HCT116 (cell line): ENCODE measurements around the gene TMEM89. TPM values are rescaled to one million over a fixed set of nuclear protein-coding genes. Genes with fewer than 3 reads are reported as not detected.

Experiments
- ATAC-seq: fragments of 200-7000 bp; cut with Tn5 transposase; 2 replicates; pipeline ENCODE4 v1.9.1; 2020; ENCODE audit warnings: mild to moderate bottlenecking, moderate library complexity
- BruUV-seq: library from RNA; stranded (reverse); fragments of 400-500 nt; replicated peaks from 2 replicates; lab custom pipeline; 2021; lab: Mats Ljungman, UMichigan
- CTCF ChIA-PET: fragments of 300-600 bp; sonication (Branson Sonifier 250); formaldehyde crosslinking; loops from one replicate; lab custom pipeline; 2021; ENCODE audit warnings: antibody characterized with exemption; lab: Charles Lee
- POLR2A ChIA-PET: fragments of 300-600, 350-600 bp; sonication (Branson Sonifier 250); formaldehyde crosslinking; loops from one replicate; lab custom pipeline; 2021; ENCODE audit warnings: antibody characterized with exemption; lab: Charles Lee
- RAD21 ChIA-PET, 2 experiments: fragments of 300-600 bp; sonication (Branson Sonifier 250); formaldehyde crosslinking; loops; one replicate each; lab custom pipeline; 2023; ENCODE audit warnings: low total read pairs in 2 of 2; ENCODE audit not compliant: uncharacterized antibody in 2 of 2, unreplicated experiment in 2 of 2, low non-redundant PET in 1 of 2; lab: Charles Lee
- DNase-seq: peaks from one replicate; pipeline ENCODE4 v3.0.0-alpha.2; 2010; ENCODE audit warnings: low read depth, low spot score
- H2AFZ ChIP-seq: fragments of 200-600 bp; shearing (Covaris generic), sonication (generic); 2 replicates; pipeline ENCODE4 v1.6.1; 2017; ENCODE audit warnings: low read depth, mixed run types, mixed read lengths, antibody characterized with exemption, low read length; ENCODE audit not compliant: poor library complexity, severe bottlenecking
- H3K27ac ChIP-seq: 2 replicates; pipeline ENCODE4 v1.5.1; 2012; ENCODE audit warnings: low read depth, low read length
- H3K27me3 ChIP-seq: fragments of 200-600 bp; sonication (generic); 2 replicates; pipeline ENCODE4 v1.6.1; 2016; ENCODE audit warnings: mixed run types, low read length, mixed read lengths; ENCODE audit not compliant: insufficient read depth
- H3K36me3 ChIP-seq, 2 experiments: fragments of 200-500 bp in 1 of 2; fragments of 200-600 bp in 1 of 2; sonication (Bioruptor generic) in 1 of 2; sonication (generic) in 1 of 2; 2 replicates each; pipeline versions ENCODE4 v1.5.1 to v1.6.1; 2014 to 2016; ENCODE audit warnings: low read length in 2 of 2, inconsistent platforms in 1 of 2, mixed read lengths in 1 of 2, mixed run types in 1 of 2; ENCODE audit not compliant: insufficient read depth in 2 of 2, control insufficient read depth in 1 of 2
- H3K4me1 ChIP-seq, 2 experiments: fragments of 200-600 bp in 1 of 2; sonication (generic) in 1 of 2; 2 replicates each; pipeline versions ENCODE4 v1.5.1 to v1.6.1; 2012 to 2017; ENCODE audit warnings: low read length in 2 of 2, inconsistent platforms in 1 of 2, mild to moderate bottlenecking in 1 of 2, mixed read lengths in 1 of 2, mixed run types in 1 of 2, moderate library complexity in 1 of 2; ENCODE audit not compliant: insufficient read depth in 2 of 2, control insufficient read depth in 1 of 2
- H3K4me2 ChIP-seq: fragments of 200-600 bp; sonication (generic); 2 replicates; pipeline ENCODE4 v1.6.1; 2017; ENCODE audit warnings: mixed run types, low read length, mixed read lengths
- H3K4me3 ChIP-seq, 2 experiments: fragments of 200-600 bp in 1 of 2; sonication (generic) in 1 of 2; replicated peaks in 1 of 2; 2 replicates each; pipeline ENCODE4 v1.5.1; 2011 to 2016; ENCODE audit warnings: low read length in 2 of 2, control low read depth in 1 of 2, low read depth in 1 of 2, mild to moderate bottlenecking in 1 of 2, mixed read lengths in 1 of 2, mixed run types in 1 of 2
- H3K79me2 ChIP-seq: fragments of 200-600 bp; sonication (generic); 2 replicates; pipeline ENCODE4 v1.6.1; 2017; ENCODE audit warnings: mild to moderate bottlenecking, mixed run types, low read length, moderate library complexity, mixed read lengths; ENCODE audit not compliant: insufficient read depth
- H3K9ac ChIP-seq: fragments of 200-600 bp; sonication (generic); 2 replicates; pipeline ENCODE4 v1.6.1; 2016; ENCODE audit warnings: low read length, mixed read lengths
- H3K9me2 ChIP-seq: fragments of 200-600 bp; sonication (generic), shearing (Covaris generic); 2 replicates; pipeline ENCODE4 v1.6.1; 2017; ENCODE audit warnings: mixed run types, mild to moderate bottlenecking, moderate library complexity; ENCODE audit not compliant: insufficient read depth
- H3K9me3 ChIP-seq, 2 experiments: fragments of 200-500 bp in 1 of 2; fragments of 200-600 bp in 1 of 2; sonication (Bioruptor generic) in 1 of 2; sonication (generic) in 1 of 2; 2 replicates each; pipeline ENCODE4 v1.6.1; 2014 to 2017; ENCODE audit warnings: low read length in 2 of 2, mixed read lengths in 2 of 2, inconsistent platforms in 1 of 2, low read depth in 1 of 2, mild to moderate bottlenecking in 1 of 2, mixed run types in 1 of 2, moderate library complexity in 1 of 2; ENCODE audit not compliant: control insufficient read depth in 1 of 2, insufficient read depth in 1 of 2
- H4K20me1 ChIP-seq: fragments of 200-600 bp; sonication (generic), shearing (Covaris generic); 2 replicates; pipeline ENCODE4 v1.6.1; 2017; ENCODE audit warnings: mixed run types, mild to moderate bottlenecking, moderate library complexity; ENCODE audit not compliant: insufficient read depth
- ATF3 ChIP-seq: IDR thresholded peaks from 2 replicates; pipeline ENCODE4 v1.6.1; 2012
- CBX3 ChIP-seq: IDR thresholded peaks from 2 replicates; pipeline ENCODE4 v1.6.1; 2012; ENCODE audit warnings: low read depth
- EGR1 ChIP-seq: IDR thresholded peaks from 2 replicates; pipeline ENCODE4 v1.6.1; 2012; ENCODE audit warnings: low read depth
- JUND ChIP-seq: IDR thresholded peaks from 2 replicates; pipeline ENCODE4 v1.6.1; 2012
- MAX ChIP-seq: IDR thresholded peaks from 2 replicates; pipeline ENCODE4 v1.6.1; 2012
- POLR2A ChIP-seq: IDR thresholded peaks from 2 replicates; pipeline ENCODE4 v1.7.0; 2011; ENCODE audit warnings: borderline replicate concordance; ENCODE audit not compliant: insufficient read depth, insufficient read length; ENCODE audit errors: extremely low read depth
- SIN3A ChIP-seq: IDR thresholded peaks from 2 replicates; pipeline ENCODE4 v1.6.1; 2012; ENCODE audit warnings: low read depth
- SP1 ChIP-seq: IDR thresholded peaks from 2 replicates; pipeline ENCODE4 v1.6.1; 2012; ENCODE audit warnings: low read depth
- SRF ChIP-seq: IDR thresholded peaks from 2 replicates; pipeline ENCODE4 v1.6.1; 2012; ENCODE audit warnings: low read depth
- ZFX ChIP-seq: fragments of 450-650 bp; IDR thresholded peaks from 2 replicates; pipeline ENCODE4 v1.6.1; 2017
- intact Hi-C: fragments of 100-400 bp; cut with micrococcal nuclease; formaldehyde crosslinking; loops from 2 replicates; pipeline ENCODE4 v1.10.0; 2022
- total RNA-seq: library from RNA; stranded (reverse); gene quantifications from one replicate; pipeline ENCODE4 v1.2.1, GENCODE V29; 2021; ENCODE audit not compliant: unreplicated experiment

TMEM89 gene
- total RNA-seq, 1 experiment from 2014 or later, result 0.49 TPM

GRCh38 chr3:48642605-48643004 lies 21.0 kb upstream of the TMEM89 start:
- no peak for TF ChIP-seq SRF
- TF ChIP-seq ZFX, result no peak
- TF ChIP-seq SP1, result no peak
- TF ChIP-seq SIN3A, result no peak
- no peak for TF ChIP-seq ATF3
- no peak for TF ChIP-seq POLR2A
- no peak for TF ChIP-seq JUND
- TF ChIP-seq CBX3, result no peak
- CTCF ChIA-PET, result no interaction called here
- Histone ChIP-seq H3K4me2 (no peak overlapping the region), H3K9ac (no peak overlapping the region), H3K9me2 (no peaks in the 10 kb centered on the region), H3K27me3 (no peaks in the 10 kb centered on the region), H3K79me2 (no peaks in the 10 kb centered on the region), H3K4me3 (no peak overlapping the region), H2AFZ (no peak overlapping the region), H3K36me3 (no peaks in the 10 kb centered on the region), H4K20me1 (no peaks in the 10 kb centered on the region), H3K4me1 (no peaks in the 10 kb centered on the region), H3K27ac (no peak overlapping the region), H3K9me3 (no peaks in the 10 kb centered on the region)
- intact Hi-C loops, result no loop called here
- RAD21 ChIA-PET, result no interaction called here
- no TSS peak for BruUV-seq
- ATAC-seq (no peak), DNase-seq (no peak)
- POLR2A ChIA-PET, result no interaction called here

- no peak for TF ChIP-seq JUND
- TF ChIP-seq ATF3, result no peak
- TF ChIP-seq EGR1, result no peak
- TF ChIP-seq MAX, result no peak
- no peaks in the 10 kb centered on the region for H3K36me3 ChIP-seq
- H2AFZ ChIP-seq, result no peak overlapping the region
- H3K9me2 ChIP-seq, result no peaks in the 10 kb centered on the region
- no peaks in the 10 kb centered on the region for H3K9me3 ChIP-seq
- H3K27ac ChIP-seq, result no peak overlapping the region
- H3K4me3 ChIP-seq, result no peak overlapping the region
- no peak overlapping the region for H3K4me2 ChIP-seq
- no TSS peak for BruUV-seq
- H3K79me2 ChIP-seq, result no peaks in the 10 kb centered on the region
- ChIA-PET POLR2A (no interaction called here), RAD21 (no interaction called here), CTCF (no interaction called here)
- no peak overlapping the region for H3K9ac ChIP-seq
- ATAC-seq (no peak), DNase-seq (no peak)
- intact Hi-C loops, result no loop called here
- peaks cover 3% of the 10 kb centered on the region in 2 experiments for H3K4me1 ChIP-seq
- no peaks in the 10 kb centered on the region for H3K27me3 ChIP-seq
- no peaks in the 10 kb centered on the region for H4K20me1 ChIP-seq
These were observed 19.8 kb upstream of the TMEM89 start for GRCh38 chr3:48641396-48641795.
